ENCODE results near the gene MCHR1.

DNA sequence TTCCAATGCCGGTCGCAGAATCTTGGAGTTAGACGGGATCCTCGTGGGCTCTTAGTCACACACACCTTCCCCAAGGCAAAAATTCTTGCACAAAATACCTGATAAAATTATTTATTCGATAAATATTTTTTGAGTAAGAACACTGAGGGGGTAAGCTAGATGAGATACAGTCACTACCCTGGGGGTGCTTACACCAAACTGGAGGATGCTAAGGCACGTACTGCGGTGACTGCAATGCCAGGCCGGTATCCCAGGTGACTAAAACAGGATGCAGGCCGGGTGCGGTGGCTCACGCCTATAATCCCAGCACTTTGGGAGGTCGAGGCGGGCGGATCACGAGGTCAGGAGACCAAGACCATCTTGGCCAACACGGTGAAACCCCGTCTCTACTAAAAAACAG, 41.0 kb upstream of the MCHR1 start:
- TF ChIP-seq, protein P1, sequence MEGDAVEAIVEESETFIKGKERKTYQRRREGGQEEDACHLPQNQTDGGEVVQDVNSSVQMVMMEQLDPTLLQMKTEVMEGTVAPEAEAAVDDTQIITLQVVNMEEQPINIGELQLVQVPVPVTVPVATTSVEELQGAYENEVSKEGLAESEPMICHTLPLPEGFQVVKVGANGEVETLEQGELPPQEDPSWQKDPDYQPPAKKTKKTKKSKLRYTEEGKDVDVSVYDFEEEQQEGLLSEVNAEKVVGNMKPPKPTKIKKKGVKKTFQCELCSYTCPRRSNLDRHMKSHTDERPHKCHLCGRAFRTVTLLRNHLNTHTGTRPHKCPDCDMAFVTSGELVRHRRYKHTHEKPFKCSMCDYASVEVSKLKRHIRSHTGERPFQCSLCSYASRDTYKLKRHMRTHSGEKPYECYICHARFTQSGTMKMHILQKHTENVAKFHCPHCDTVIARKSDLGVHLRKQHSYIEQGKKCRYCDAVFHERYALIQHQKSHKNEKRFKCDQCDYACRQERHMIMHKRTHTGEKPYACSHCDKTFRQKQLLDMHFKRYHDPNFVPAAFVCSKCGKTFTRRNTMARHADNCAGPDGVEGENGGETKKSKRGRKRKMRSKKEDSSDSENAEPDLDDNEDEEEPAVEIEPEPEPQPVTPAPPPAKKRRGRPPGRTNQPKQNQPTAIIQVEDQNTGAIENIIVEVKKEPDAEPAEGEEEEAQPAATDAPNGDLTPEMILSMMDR (IDR thresholded peaks at IDR 0.05) = no peak
- TF ChIP-seq POLR2A (IDR thresholded peaks at IDR 0.05) = no peak
